ENCODE results near the gene MUL1.

GRCh38 chr1:20466273-20466672 lies 41.7 kb downstream of the MUL1 start:
- no peak for TF ChIP-seq POLR2A (IDR thresholded peaks at IDR 0.05)
- no peak for TF ChIP-seq CTCF (IDR thresholded peaks at IDR 0.05)

Data from testis (tissue), 2 donors.